Stomach (tissue), 9 donors: ENCODE results near the gene CFAP54. TPM values are rescaled to one million over a fixed set of nuclear protein-coding genes. Genes with fewer than 3 reads are reported as not detected.

Experiments used
- DNase-seq, 2 donors: peaks; one replicate each; pipeline versions ENCODE4 v3.0.0 to v3.0.0-alpha.2; 2013 to 2019
- H3K27ac ChIP-seq, 5 donors: fragments of 200-600 bp in 4 of 5; sonication (generic) in 4 of 5; one replicate each; pipeline ENCODE4 v1.5.1; 2013 to 2019; ENCODE audit warnings: mild to moderate bottlenecking in 1 of 5, moderate library complexity in 1 of 5
- H3K27me3 ChIP-seq, 3 donors: fragments of 200-600 bp; sonication (generic); one replicate each; pipeline ENCODE4 v1.5.1; 2017 to 2019; ENCODE audit warnings: mixed run types in 1 of 3
- H3K36me3 ChIP-seq, 4 donors: fragments of 200-600 bp; sonication (generic); 1 replicate in 3 of 4; 2 replicates in 1 of 4; pipeline ENCODE4 v1.5.1; 2016 to 2019
- H3K4me1 ChIP-seq, 4 donors: fragments of 200-600 bp; sonication (generic); one replicate each; pipeline ENCODE4 v1.5.1; 2016 to 2019
- H3K4me3 ChIP-seq, 4 donors: fragments of 200-600 bp; sonication (generic) in 3 of 4; one replicate each; pipeline ENCODE4 v1.5.1; 2016 to 2019; ENCODE audit warnings: mild to moderate bottlenecking in 1 of 4
- H3K9me3 ChIP-seq, 4 donors: fragments of 200-600 bp; sonication (generic); one replicate each; pipeline ENCODE4 v1.5.1; 2016 to 2019
- CTCF ChIP-seq, 7 experiments: fragments of 450-650 bp in 4 of 7; fragments of 200-600 bp in 3 of 7; sonication (generic) in 3 of 7; IDR thresholded peaks; one replicate each; pipeline ENCODE4 v1.5.1; 2016 to 2019; ENCODE audit warnings: antibody characterized with exemption in 7 of 7, control low read depth in 2 of 7, mild to moderate bottlenecking in 1 of 7
- EP300 ChIP-seq: sonication (generic); formaldehyde crosslinking; IDR thresholded peaks from one replicate; pipeline ENCODE4 v1.6.1; 2017; ENCODE audit warnings: antibody characterized with exemption
- POLR2A ChIP-seq, 4 donors: fragments of 450-650 bp; IDR thresholded peaks; one replicate each; pipeline ENCODE4 v1.6.1; 2016; ENCODE audit warnings: antibody characterized with exemption in 4 of 4, control low read depth in 2 of 4, mild to moderate bottlenecking in 1 of 4, moderate library complexity in 1 of 4
- POLR2AphosphoS5 ChIP-seq, 3 donors: sonication (generic); formaldehyde crosslinking; IDR thresholded peaks; one replicate each; pipeline ENCODE4 v1.6.1; 2016; ENCODE audit warnings: antibody characterized with exemption in 3 of 3
- WGBS, 5 donors: extraction: QIAGEN DNeasy Blood & Tissue Kit in 3 of 5; methylation state at CpG; one replicate each; pipeline versions ENCODE4 v1.1.5 to v1.1.7; 2013 to 2018; 5-methylcytosine and 5-hydroxymethylcytosine counted together
- intact Hi-C: fragments of 100-400 bp; cut with DNase I; formaldehyde crosslinking; loops from one replicate; pipeline ENCODE4 v1.15.1; 2023; ENCODE audit warnings: low total_unique reads
- polyA plus RNA-seq, 3 donors: library from polyadenylated mRNA; stranded (reverse); fragments of 200-250 nt; gene quantifications; one replicate each; pipeline ENCODE4 v1.2.3, GENCODE V29; 2013
- total RNA-seq, 5 donors: library from RNA; depleted of rRNA; stranded (reverse); fragments of >200 nt; gene quantifications; one replicate each; pipeline versions ENCODE4 v1.1.0 to v1.2.3, GENCODE V29; 2014 to 2016
- donor health status: healthy with polysubstance abuse.
- donor health status: Bipolar disorder and iron deficiency.
- donor health status: healthy.

CFAP54 gene
- total and polyA plus RNA-seq, 8 donors = 0.08 to 36.6 (median 3.0) TPM; not detected in 2

GRCh38 chr12:96824838-96825236 lies 335.5 kb downstream of the CFAP54 start:
- 97 to 100% (median 98%) methylated on average over 2 of the region's 2 CpGs for WGBS, 5 donors
- Histone ChIP-seq H3K4me3 (no peak overlapping the region), H3K9me3 (peaks cover 0 to 1% (median under 1%) of the 10 kb centered on the region in 4 donors), H3K27ac (no peak overlapping the region), H3K27me3 (no peaks in the 10 kb centered on the region), H3K36me3 (no peaks in the 10 kb centered on the region), H3K4me1 (no peaks in the 10 kb centered on the region)
- TF ChIP-seq POLR2A (IDR thresholded peaks at IDR 0.05) (no peak), CTCF (IDR thresholded peaks at IDR 0.05) (no peak), POLR2AphosphoS5 (IDR thresholded peaks at IDR 0.05) (no peak), EP300 (no peak)
- intact Hi-C loops = no loop called here
- DNase-seq = no peak

GRCh38 chr12:96828169-96828789 lies 338.9 kb downstream of the CFAP54 start:
- TF ChIP-seq EP300 (no peak), POLR2AphosphoS5 (IDR thresholded peaks at IDR 0.05) (no peak), CTCF (IDR thresholded peaks at IDR 0.05) (no peak), POLR2A (IDR thresholded peaks at IDR 0.05) (no peak)

DNA sequence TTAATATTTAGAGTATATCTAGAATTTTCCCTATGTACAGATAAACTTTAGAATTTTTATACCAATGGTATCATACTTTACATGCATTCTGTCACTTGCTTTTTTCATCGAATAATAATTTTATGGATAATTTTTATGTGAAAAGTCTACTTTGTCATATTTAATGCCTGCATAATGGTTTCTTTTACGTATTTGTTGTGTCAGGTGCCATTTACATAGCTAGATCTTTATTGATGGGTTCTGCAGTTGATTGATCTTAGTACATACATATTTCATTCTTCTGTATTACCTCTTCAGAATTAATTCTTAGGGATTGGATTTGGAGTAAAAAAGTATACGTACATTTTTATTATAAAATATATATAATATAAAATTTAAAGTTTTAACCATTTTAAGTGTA lies 340.0 kb downstream of the CFAP54 start:
- Histone ChIP-seq H3K9me3 (no peaks in the 10 kb centered on the region), H3K4me3 (no peak overlapping the region), H3K4me1 (no peaks in the 10 kb centered on the region), H3K27ac (no peak overlapping the region), H3K36me3 (no peaks in the 10 kb centered on the region), H3K27me3 (no peaks in the 10 kb centered on the region)
- TF ChIP-seq EP300 (no peak), POLR2A (IDR thresholded peaks at IDR 0.05) (no peak), POLR2AphosphoS5 (IDR thresholded peaks at IDR 0.05) (no peak), CTCF (IDR thresholded peaks at IDR 0.05) (no peak)
- 85 to 93% (median 89%) methylated on average over 3 of the region's 3 CpGs for WGBS, 5 donors
- intact Hi-C loops = no loop called here
- DNase-seq = no peak

More at GRCh38 chr12:96828169-96828789, 338.9 kb downstream of the CFAP54 start:
- no peaks in the 10 kb centered on the region for H3K36me3 ChIP-seq
- intact Hi-C loops = no loop called here
- H3K4me3 ChIP-seq = no peak overlapping the region
- H3K4me1 ChIP-seq = no peaks in the 10 kb centered on the region
- no peak overlapping the region for H3K27ac ChIP-seq
- 81 to 95% (median 91%) methylated on average over 5 of the region's 5 CpGs for WGBS, 5 donors
- DNase-seq = no peak
- no peaks in the 10 kb centered on the region for H3K27me3 ChIP-seq
- no peaks in the 10 kb centered on the region for H3K9me3 ChIP-seq

GRCh38 chr12:96831346-96831745 lies 342.0 kb downstream of the CFAP54 start:
- Histone ChIP-seq H3K9me3 (no peaks in the 10 kb centered on the region), H3K27me3 (no peaks in the 10 kb centered on the region), H3K4me1 (no peaks in the 10 kb centered on the region), H3K4me3 (no peak overlapping the region), H3K36me3 (no peaks in the 10 kb centered on the region), H3K27ac (no peak overlapping the region)
- WGBS, 5 donors = 87 to 98% (median 96%) methylated on average over 1 of the region's 1 CpG
- TF ChIP-seq POLR2AphosphoS5 (IDR thresholded peaks at IDR 0.05) = no peak
- TF ChIP-seq CTCF (IDR thresholded peaks at IDR 0.05) = no peak
- no peak for TF ChIP-seq EP300
- intact Hi-C loops = no loop called here
- DNase-seq = no peak
